NCI-H187 (cell line): ENCODE data around the gene JARID2.
"Not testable (repeated sequence)": the region's sequence is repeated elsewhere in the genome, so short reads cannot be mapped to it uniquely, and the experiment has no call there.

Experiments used
- DNase-seq, 2 experiments: peaks; one replicate each; lab custom pipeline; 2025; lab: John Stamatoyannopoulos, UW

The JARID2 gene

GRCh38 chr6:15289456-15289855, 43.6 kb downstream of the JARID2 start:
- DNase-seq: not testable (repeated sequence)

DNA sequence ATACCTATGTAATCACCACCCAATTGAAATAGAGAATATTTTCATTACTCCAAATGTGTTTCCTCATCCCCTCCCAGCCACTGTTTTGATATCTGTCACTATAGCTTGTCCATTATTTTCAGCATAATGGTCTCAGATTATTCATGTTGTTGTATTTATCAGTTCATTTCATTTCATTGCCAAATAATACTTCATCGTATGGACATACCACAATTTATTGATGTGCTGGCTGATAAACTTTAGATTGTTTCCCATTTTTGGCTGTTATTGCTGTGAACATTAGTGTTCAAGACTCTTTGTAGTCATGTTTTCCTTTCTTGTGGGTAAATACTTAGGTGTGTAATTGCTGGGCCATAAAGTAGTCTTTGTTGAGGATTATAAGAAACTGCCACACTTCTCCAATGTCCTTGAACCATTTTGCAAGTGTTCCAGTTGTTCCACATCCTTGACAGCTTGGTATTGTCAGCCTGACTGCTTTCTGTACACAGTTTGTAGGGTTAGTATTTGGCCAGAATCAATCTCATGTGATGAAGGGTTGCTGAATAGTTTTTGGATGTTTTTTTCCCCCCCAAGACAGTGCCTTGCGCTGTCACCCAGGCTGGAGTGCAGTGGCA, 44.3 kb downstream of the JARID2 start:
- DNase-seq: no peak

DNA sequence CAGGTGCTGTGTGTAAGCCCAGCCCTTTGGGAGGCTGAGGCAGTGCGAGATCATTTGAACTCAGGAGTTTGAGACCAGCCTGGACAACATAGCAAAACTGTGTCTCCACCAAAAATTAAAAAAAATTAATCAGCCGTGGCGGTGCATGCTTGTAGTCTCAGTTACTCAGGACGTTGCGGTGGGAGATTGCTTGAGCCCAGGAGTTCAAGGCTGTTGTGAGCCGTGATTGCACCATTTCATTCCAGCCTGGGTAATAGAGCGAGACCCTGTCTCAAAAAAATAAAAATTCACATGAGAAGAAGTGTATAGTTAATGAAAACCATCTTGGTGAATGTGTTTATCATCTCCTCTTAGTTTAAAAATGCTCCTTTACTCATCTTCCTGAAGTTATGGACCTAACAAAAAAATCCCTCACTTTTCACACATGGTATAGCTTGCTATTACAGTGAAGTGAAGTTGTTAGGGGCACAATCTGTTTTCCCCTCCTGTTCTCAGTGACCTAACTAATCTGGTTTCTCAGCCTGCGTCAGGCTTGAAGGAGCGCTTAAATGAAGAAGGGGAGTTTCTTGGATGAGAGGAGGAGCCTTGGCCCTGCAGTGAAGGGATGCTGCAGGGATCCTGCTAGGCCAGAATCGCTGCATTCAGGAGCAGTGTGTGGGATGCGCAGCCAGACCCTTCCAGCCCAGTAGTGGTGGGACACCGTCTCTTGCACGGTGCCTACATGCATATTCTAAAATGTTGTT, 45.3 kb downstream of the JARID2 start:
- DNase-seq: no peak

GRCh38 chr6:15292721-15293302, 46.9 kb downstream of the JARID2 start:
- DNase-seq: no peak

DNA sequence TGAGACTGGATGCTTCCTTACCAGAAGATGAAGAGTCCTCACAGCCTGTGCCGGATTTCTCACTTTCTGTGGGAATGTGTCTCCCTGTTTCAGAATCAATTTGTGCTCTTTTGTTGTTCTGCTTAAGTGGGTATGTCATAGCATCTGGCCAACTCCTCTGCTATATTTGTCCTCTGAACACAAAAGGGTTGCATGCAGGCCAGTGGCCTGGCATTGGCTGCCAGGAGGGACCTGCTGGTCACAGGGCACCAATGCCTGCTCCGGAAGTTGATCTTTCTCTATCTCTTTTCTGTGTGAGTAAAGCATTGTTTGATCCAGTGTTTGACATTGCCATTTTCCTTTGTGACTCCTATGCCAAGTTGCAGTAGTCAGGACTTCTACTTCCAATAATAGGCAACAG, 47.8 kb downstream of the JARID2 start:
- no peak for DNase-seq

DNA sequence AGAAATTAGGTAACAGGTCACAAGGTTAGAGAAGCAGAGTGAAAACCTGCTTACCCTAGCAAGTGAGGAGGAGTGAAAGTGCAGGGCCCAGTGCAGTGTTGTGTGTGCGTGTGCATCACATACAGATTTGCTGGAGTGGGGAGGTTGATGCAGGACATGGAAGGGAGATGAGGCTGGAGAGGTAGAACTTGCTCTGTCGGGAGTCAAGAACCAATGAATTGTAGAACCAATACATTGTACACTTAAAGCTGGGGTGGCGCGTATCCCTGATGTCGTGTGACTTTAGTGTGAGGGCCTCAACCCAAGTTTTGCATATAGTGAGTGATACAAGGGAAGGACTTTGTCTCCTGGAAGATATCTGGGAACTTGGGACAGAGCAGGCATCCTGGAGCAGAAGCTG, 48.6 kb downstream of the JARID2 start:
- DNase-seq: no peak

DNA sequence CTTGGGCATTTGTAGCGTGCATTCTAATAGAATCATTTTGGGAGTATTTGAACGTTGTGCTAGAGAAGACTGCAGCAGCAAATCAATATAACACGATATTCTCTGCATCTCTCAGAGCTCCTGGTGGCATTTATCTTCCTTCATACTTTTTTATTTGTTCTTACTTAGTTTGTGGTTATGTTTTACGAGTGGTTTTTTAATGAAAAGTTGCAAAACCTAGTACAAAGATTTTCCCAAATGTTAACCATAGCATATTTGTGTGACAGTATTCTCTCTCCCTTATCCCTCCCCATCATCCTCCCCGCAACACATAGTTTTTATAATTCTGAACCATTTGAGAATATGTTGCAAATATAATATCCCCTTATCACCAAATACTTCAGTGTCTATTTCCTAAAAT, 50.4 kb downstream of the JARID2 start:
- no peak for DNase-seq

DNA sequence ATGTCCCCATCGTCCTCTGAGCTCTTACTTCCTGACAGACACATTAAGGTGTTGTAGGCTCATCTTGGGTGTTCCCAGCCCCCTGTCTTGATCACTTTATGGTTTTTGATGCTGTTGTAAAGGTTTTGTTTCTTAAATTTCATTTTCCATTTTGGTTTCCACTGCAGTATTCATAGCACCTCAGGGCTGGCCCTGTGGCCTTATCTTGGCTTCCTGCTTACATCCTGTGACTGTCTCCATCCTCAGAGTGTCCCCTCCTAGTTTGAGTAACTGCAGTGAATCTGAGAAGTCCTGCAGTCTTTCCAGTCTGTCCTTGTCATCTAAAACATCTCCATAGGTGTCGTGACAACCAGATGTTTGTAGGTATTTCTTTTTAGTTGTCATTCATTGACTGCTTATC, 50.9 kb downstream of the JARID2 start:
- no peak for DNase-seq

DNA sequence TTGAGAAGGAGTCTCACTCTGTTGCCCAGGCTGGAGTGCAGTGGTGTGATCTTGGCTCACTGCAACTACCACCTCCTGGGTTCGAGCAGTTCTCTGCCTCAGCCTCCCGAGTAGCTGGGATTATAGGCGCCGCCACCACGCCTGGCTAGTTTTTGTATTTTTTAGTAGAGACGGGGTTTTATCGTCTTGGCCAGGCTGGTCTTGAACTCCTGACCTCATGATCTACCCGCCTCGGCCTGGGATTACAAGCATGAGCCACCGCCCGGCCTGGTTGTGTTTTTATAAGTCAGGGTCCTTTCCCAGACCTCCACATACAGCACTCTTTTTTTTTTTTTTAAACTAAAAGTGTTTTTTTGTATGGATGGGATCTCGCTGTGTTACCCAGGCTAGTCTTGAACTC, 51.3 kb downstream of the JARID2 start:
- not testable (repeated sequence) for DNase-seq

DNA sequence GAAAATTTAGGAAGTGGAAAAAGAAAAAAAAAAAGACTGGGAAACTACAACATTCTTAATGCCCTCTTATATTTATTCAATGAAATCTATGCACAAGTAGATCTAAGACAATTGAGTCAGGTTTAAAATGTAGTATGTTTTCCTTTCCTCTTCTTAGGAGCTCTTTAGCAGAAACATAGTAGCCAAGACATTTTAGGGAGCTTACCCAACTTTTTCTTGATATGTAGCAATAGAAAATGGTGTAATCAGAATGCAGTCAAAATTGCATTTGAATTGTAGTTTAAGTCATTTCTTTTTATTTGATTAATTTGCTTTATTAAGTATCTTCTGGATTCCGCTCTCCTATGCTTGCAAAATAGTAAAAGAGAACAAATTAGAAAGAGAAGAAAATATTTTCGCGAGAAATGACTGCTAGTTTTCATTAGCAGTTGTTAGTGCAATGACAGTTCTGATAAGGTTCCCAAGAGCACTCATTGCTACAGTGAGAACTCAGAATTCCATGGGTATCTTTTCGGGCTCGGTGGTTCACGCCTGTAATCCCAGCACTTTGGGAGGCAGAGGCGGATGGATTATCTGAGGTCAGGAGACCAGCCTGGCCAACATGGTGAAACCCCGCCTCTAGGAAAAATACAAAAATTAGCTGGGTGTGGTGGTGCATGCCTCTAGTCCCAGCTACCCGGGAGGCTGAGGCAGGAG, 52.2 kb downstream of the JARID2 start:
- DNase-seq: no peak

GRCh38 chr6:15299430-15300131, 53.7 kb downstream of the JARID2 start:
- no peak for DNase-seq

GRCh38 chr6:15301179-15302006, 55.5 kb downstream of the JARID2 start:
- DNase-seq: no peak

DNA sequence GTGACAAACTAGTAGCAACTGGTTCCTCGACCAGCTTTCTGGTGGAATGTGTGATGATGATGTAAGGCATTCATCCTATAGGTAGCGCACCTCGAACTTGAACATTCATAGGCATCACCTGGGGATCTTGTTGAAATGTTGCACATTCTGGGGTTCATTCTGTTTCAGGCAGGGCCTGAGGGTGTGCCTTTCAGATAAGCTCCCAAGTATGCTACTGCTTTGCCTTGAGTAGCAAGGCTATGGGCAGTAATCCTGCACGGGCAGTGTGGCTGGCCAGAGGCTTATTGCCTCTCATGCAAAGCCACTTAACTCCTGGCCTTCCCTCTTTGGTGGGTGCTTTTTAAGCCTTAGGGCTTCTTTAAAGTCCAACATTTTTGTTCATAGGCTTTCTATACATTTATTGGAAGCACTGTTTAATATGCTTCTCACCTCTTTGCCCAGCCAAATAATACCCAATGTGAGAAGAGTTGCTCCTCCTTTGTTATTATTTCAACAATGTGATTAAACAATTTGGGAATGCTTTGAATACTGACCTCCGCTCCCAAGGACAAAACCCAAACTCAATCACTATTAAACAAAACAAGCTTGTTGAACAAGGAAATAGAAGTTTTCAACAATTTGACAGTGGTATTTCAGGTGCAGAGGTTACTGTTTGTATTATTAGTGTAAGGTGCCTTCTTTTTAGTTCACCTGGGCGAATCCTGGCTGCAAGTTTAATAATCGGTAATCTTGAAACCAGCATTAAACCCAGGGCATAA, 57.5 kb downstream of the JARID2 start:
- no peak for DNase-seq

- DNase-seq: no peak
Measured at GRCh38 chr6:15303920-15304291, 58.0 kb downstream of the JARID2 start.

- DNase-seq: no peak
Measured at GRCh38 chr6:15304337-15305042, 58.6 kb downstream of the JARID2 start.

- no peak for DNase-seq
Measured at GRCh38 chr6:15305496-15305895, 59.6 kb downstream of the JARID2 start.

- no peak for DNase-seq
Measured at GRCh38 chr6:15305909-15306308, 60.0 kb downstream of the JARID2 start.

DNA sequence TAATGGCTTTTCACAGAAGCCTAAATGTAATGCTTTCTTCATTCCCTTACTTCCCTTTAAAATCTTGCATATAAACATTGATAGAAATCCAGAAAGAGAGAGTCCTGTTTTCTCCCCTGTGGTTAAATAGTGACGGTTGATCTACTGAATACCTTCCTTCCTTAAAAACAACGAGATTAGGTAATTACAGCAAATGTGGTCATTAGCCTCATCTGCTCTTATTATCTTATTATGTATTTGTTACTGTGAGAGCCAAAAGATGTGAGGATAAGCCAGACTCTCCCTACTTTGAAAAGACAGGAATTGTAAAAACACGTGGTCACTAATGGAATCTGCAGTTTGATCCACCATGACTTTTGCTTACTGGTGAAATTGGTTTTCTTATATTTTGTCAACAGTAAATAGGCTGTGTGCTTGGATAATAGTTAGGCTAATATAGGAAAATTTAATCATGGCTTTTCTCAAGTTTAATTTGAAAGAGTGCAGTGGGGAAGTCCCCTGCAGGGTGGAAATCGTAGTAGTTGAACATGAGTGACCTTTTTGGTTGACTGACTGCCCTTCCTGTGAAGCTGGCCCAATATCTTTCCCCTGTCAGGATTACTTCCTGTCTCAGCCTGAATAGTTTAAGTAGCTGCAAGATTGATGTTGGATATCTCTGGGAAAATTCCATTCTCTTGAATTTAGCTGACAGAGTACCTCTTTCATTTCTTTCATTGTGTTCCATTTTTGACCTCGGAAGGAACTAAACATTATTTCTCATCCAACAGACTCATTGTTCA, 62.8 kb downstream of the JARID2 start:
- DNase-seq: no peak

DNA sequence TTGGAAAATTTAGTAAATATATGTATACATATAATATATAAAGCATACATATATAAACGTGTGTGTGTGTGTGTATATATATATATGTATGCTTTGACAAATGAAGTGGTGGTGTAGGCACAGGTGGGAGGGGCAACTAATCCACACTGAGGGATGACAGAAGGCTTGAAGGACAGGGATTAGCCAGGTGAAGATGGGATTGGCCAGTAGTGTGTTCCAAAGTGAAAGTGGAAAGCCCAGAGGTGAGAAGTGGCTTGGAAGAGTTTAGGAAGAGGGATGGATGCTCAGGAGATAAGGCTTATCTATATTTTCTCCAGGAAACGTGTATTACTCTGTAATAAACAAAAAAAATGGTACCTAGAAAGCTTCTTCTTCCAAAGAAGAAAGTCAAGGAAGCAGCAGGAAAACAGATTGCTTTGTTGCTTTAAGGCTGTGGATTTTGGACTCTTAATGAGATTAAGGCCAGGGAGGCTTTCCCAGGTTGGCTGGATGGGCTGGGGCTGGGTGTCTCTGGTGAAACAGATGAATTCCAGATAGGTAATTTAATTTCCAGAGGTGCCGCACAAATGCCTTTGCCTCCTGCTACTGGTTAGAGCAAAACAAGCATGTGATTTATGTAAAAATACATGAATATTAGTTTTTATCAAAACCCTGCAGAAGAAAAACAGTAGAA, 63.9 kb downstream of the JARID2 start:
- no peak for DNase-seq
